Measurements from ENCODE around the gene RNF10. TPM values are rescaled to one million over a fixed set of nuclear protein-coding genes. Genes with fewer than 3 reads are reported as not detected.
"Not testable (repeated sequence)": the region's sequence is repeated elsewhere in the genome, so short reads cannot be mapped to it uniquely, and the experiment has no call there.

Gene RNF10
- polyA plus RNA-seq, 1 donor: 146 TPM

DNA sequence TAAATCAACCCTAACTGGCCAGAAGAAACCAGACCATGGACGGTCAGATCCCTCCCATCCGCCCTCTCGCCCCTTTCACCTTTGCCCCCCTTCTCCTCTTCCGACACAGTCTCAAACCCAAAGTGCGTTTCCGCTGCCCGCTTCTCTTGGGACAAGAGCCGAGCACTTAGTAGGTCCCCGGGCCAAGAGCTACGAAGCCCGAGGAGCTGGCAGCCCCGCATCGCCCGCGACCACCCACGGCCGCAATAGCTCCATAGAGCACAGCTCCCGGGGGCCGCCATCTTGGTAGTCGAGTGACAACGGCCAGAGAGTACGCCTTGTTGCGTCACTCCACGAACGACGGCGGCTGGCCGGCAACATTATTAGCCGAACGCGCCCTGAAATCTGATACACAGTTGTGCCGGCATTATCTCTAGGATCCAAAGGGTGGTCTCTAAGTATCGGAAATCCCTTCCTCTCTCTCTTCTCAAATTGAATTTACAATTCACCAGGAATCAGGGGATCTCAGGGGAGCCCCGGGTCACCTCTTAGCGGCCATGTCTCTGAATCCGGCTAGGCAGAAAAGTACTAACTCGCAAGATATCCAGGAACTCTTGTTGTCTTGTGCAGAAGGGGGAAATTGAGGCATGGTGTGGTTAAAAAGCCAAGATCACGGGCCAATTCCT is 5.2 kb upstream of the RNF10 start, which contains the start of gene COQ5:
TSS of gene COQ5 (minus strand) at position 298 of the 665 bp plus-strand sequence. CDS start at position 281, 17 bp downstream.
- DNase-seq (ENCODE audit: low read depth): peak; percentile 69

DNA sequence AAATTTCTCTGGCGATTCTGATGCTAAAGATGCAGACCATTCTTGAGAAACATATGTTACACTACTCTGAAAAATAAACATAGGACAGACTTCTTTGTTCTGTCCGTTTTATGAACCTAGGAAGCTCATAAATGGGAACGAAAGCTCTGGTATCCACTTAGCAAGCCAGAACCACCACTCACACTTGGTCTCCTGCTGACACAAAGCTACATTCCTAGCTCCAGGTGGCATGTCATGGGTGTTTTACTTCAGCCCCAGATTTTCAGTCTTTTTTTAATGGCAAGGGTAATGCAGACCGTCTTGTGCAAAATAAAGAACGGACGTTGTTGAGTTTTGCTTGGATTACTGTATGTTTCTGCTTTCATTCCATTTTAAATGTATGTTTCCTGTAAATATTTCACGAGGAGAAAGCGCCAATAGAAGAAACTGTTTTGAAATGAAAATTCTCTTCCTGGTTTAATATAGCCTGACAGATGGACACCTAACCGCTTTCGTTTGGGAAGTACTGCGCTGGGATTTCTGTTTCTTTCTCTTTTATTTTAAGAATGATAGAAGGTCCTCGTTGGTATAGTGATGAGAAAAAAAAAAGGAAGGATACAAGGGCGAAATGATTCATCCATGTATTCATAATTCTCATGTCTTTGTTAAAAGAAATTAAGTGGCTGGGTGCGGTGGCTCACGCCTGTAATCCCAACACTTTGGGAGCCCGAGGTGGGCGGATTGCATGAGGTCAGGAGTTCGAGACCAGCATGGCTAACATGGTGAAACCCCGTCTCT is 4.3 kb upstream of the RNF10 start:
- no peak for DNase-seq (ENCODE audit: low read depth)

DNA sequence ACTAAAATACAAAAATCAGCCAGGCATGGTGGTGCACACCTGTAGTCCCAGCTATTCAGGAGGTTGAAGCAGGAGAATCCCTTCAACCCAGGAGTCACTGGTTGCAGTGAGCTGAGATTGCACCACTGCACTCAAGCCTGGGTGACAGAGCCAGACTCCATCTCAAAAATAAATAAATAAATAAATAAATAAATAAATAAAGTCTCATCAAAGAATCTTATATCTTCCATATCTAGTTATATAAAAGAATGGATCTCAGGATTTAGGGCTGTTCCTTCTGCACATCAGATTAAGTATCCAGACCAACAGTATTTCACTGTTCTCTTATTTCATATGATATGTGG is 3.8 kb upstream of the RNF10 start:
- DNase-seq (ENCODE audit: low read depth): not testable (repeated sequence)

DNA sequence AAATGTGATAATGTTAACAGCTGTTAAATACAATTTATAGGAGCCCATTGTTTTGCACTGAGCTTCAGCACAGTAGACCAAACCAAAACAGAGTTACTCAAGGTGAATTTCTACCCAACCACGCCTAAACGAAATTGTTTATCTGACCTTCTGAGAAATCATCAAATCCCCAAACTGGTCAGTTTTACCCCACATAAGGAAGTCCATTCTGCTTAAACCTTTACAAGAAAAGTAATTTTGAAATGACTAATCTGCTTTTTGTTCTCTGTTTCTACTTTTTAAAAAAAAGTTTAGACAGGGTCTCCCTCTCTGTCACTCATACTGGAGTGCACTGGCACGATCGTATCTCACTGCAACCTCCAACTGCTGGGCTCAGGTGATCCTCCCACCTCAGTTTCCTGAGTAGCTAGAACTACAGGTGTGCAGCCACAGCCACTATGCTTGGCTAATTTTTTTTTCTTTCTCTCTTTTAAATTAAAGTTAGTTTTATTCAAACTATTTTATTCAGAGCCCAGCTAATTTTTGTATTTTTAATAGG is 1.4 kb upstream of the RNF10 start:
- no peak for DNase-seq (ENCODE audit: low read depth)

DNA sequence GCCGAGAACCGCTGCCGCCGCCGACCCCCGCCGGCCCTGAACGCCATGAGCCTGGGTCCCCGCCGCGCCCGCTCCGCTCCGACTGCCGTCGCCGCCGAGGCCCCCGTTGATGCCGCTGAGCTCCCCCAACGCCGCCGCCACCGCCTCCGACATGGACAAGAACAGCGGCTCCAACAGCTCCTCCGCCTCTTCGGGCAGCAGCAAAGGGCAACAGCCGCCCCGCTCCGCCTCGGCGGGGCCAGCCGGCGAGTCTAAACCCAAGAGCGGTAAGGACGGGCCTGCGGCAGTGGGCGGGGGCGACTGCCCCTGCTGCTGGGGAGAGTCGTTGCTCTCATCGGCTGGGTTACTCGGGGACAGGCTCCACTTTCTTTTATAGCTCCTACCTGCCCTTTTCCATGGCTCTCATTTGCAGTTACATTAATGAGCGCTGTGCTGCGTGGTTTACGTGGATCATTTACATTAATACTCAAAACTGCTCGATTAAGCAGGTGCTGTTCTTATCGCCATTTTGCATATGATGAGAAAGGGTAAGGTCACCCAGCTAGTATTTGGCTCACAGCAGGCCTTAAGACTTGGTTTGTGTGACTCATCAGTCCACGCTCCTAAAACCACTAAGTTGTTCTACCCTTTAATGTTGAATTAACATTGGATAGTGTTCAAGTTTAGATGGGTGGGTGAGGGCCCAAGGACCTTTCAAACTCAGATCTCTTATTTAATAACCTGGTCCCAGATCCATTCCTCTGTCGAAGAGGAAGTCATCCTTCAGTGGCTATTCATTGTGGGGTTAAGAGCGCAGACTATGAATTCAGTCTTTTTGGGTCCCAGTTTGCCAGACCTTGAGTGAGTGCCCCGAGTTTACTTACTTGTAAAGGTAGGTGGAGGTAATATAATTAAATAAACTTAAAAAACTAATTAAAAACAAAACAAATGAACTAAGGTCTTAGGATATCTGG is 823 bp downstream of the RNF10 start:
- peak; percentile 17 for DNase-seq (ENCODE audit: low read depth)

DNA sequence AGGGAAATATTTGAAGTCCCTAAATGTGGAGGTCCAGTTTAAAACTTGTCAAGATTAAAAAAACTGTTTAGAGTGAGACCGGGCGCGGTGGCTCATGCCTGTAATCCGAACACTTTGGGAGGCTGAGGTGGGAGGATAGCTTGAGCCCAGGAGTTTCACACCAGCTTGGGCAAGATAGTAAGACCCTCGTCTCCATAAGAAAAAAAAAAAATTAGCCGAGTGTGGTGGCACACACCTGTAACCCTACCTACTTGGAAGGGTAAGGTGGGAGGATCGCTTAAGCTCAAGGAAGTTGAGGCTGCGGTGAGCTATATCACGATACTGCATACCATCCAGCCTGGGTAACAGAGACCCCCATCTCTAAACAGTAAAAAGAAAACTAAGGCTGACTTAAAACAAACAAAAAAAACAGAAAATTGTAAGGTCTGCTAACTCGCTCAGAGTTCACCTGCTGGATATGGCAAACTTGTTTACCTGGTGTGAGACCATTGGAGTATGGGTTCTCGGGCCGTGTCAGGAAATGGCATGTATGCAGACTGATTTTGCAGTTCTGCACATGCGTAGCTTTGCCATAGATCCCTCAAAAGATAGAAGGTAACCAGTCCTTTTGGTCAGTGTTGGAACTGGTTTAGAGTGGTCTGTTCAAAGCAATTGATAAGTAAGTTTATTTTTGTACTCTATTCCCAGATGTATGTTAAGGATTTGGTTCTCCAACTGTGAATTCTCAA is 2.1 kb downstream of the RNF10 start:
- DNase-seq (ENCODE audit: low read depth): no peak

DNA sequence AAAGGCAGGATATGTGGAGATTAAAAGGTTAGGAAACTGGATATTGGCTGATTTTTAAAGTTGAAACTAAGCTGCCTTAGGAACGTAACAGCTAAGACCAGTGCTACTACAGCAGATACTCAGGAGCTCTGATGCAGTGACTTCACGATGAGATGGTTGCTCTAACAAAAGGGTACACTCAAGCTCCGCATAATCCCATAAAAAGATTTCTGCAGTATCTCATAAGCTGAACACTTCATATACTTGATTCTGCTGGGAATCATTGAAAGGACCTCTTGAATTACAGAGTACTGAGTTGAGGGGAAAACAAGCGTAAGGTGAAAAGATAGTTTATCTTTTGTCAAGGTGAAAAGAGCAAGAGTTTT is 3.7 kb downstream of the RNF10 start:
- DNase-seq (ENCODE audit: low read depth): no peak

DNA sequence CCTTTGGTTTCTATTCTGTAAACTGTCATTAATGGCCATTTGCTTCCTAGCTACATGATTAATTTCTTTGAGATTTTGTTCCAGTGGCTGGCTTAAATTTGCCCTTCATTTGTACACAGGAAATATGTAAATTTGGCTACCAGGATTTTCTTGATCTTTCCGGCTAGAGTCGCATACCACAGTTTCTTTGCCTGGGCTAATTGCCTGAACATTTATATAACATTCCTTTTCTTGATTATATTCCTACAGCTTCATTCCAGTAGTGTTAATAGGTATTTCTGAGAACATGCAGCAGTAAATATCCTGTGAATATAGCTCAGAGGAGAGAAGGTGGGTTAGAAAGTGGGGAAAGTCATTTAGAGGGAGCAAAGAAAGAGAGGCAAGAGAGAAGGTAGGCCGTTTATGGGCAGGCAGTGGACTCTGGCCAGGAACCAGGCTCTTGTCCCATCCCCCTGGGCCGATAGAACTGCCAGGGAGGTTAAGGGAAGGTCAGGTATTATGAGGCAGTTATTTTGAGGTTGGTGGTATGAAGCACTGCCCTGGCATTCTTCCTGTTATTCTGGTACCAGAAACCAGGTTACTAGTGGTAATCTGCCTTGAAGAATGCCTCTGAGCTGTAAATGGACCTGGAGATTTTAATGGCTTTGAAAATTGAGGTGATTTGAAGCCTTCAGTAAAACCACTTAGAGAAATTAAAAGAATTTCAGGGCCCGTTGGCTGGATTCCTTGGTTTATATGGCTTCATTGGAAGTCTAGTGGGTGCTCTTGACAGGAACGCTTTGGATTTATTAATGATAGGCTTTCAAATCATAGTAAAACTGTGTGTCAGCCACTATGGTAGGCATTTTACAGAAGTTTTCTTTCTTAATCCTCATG is 4.4 kb downstream of the RNF10 start:
- DNase-seq (ENCODE audit: low read depth): no peak

DNA sequence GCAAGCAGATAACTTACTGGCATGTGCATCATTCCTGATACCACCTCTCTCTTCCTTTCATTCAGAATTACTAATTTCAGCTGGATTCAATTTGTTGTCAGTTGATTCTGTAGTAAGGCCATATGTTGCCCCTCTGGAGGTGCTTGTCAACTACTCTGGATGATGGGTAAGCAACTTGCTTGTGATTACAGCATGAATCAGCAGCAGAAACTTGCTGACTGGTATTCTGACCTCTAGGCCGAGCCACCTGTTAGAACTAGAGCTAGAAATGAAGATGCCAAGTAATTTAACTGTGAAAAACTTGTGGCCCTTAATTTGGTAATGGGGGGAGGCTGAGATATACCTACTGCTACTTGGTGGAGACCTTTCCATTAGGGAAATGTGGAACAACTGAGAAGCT is 5.1 kb downstream of the RNF10 start:
- no peak for DNase-seq (ENCODE audit: low read depth)

DNA sequence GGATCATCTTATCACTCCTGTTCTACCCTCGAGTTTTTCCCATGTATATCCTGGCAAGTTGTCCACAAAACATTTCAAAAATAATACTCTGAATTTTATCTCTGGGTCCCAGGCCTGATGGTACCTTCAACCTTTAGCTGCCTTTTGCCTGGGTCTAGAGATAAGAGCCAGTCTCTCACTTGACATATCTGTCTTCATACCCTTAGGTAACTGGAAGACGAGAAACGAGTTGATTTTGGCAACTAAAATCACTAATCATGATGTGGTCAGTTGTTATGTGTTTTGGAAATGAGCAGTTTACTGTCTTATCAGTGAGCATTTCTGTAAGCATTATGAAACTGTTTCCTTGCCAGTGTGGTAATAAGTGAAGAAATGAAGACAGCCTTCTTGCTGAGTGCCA is 6.3 kb downstream of the RNF10 start:
- DNase-seq (ENCODE audit: low read depth): no peak

DNA sequence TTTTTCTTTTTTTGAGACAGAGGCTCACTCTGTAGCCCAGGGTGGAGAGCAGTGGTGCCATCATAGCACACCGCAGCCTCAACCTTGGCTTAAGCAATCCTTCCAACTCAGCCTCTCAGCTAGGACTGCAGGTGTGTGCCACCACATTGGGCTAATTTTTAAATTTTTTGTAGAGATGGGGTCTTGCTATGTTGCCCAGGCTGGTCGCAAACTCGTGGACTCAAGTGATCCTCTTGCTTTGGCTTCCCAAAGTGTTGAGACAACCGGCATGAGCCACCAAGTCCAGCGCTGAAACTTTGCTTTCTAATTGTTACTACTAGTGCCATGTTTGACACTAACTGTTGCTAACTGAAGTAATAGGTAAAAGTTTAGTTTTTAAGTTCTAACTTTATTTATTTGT is 8.0 kb downstream of the RNF10 start:
- DNase-seq (ENCODE audit: low read depth): no peak

DNA sequence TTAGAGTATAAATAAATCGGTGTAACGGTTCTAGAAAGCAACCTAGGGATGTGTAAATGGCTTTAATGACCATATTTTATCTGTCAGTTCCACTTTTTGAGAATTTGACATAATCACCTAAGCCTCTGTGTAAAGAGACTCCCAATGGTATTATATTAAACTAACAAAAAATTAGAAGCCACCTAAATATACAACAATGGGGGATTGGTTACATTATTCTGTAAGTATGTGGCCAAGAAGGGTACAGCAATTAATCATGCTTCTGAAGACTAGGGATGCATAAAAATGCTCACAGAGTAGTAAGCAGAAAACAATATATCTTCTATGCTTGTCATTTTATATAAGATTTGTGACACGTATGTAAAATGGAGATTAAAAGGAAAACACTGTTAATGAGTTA is 10.5 kb downstream of the RNF10 start:
- DNase-seq (ENCODE audit: low read depth): no peak

DNA sequence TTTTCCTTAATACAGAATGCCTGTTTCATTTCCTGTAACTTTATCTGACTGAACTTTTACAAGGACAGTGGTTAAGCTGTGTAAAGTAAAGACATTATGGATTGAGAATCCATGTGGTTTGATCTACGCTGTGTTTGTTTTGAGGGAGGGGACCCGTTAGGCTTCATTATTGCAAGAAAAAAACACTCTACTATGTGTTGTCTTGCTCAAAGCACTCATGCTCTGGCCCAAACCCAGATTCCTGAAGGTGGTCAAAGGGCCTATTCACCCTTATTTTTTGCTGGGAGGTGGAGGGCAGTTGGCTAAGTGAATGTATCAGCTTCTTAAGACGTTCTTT is 11.9 kb downstream of the RNF10 start:
- no peak for DNase-seq (ENCODE audit: low read depth)

DNA sequence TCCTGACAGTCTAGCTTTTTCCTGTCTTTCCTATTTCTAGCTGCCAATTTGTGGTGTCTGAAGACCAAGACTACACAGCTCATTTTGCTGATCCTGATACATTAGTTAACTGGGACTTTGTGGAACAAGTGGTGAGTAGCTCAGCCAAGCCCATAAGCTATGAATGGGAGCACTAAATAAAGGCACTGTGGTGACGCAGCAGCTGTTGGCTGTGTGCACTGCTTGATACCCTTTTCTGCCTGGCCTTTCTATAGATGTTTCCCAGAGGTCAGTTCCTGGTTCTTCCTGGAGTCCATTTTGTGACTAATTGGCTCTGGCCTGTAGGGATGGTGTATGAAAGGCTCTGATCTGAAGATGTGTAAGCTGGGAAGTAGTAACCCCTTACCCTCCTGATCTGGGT is 20.5 kb downstream of the RNF10 start:
- DNase-seq (ENCODE audit: low read depth): no peak

DNA sequence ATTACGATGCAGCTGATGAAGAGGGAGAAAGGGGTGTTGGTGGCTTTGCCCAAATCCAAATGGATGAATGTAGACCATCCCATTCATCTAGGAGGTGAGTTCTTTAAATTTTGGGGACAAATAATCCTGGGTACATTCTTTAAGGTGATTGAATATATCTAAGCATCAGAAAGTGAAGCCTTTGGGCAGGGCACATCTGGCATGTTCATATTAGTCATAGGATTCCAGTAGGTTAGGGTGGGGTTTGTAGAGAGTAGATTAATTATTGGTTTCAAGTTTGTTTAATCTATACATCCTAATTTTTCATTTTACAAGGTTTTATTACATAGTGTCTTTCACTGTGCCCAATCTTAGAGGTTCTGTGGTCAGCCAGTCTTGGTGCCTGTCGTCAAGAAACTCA is 23.4 kb downstream of the RNF10 start:
- no peak for DNase-seq (ENCODE audit: low read depth)

DNA sequence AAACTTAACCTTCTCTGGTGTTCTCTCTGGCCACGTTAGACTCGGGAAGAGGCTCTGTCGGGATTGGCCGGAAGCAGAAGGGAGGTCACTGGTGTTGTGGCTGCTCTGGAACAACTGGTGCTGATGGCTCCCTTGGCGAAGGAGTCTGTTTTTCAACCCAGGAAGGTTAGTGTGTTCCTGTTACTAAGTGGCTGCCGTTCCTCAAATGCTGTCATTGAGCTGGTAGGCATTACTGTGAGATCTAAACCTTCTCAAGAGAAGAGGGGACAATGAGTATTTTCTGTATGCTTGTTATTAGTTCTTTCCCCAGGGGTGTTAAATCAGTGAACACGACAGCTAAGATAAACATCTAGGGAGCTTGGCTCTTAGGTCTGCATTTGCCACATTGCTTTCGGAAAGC is 28.8 kb downstream of the RNF10 start:
- DNase-seq (ENCODE audit: low read depth): no peak

DNA sequence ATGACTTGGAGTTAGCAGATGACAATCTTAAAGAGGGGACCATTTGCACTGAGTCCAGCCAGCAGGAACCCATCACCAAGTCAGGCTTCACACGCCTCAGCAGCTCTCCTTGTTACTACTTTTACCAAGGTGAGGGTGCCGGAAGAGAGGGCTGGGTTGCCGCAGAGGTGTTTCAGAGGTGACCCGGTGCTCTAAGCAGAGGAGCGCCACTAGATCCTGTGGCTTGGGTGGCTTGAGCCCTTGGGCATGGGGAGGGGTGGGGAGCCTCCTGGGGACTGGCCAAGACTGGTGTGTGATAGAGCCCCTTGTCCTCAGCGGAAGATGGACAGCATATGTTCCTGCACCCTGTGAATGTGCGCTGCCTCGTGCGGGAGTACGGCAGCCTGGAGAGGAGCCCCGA is 29.3 kb downstream of the RNF10 start:
- DNase-seq (ENCODE audit: low read depth): no peak

DNA sequence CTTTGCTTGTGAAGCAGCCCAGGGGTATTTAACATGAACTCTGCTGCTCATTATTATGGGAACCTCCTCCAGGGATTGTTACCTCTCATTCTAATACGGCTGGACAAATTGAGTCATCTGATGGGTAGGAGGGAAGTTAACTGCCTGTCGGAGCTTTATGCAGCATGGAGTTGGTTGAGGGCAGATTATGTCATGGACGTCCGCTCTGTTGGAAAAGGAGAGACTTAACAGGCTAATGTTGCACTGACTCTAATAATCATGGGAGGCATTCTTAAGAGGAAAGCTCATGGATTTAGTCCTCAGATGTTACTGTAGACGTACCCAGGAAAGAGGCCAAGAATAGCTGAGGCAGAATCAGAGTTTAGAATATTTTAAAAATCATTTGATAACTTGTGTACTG is 37.1 kb downstream of the RNF10 start:
- no peak for DNase-seq (ENCODE audit: low read depth)

DNA sequence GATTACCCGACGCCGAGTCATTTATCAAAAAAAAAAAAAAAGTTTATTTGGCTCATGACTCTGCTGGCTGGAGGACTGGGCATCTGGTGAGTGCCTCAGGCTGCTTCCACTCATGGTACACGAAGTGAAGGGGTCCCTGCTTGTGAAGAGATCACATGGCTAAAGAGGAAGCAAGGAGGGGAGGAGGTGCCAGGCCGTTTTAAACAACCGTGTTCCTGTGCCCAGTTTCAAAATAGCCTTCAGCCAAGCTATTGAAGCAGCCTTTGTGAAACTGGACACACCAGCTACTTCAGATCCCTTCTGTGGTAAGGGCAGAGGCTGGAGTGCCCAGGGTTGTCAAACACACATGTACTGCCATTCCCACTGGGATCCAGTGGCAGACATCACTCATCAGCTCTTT is 39.4 kb downstream of the RNF10 start:
- DNase-seq (ENCODE audit: low read depth): no peak

DNA sequence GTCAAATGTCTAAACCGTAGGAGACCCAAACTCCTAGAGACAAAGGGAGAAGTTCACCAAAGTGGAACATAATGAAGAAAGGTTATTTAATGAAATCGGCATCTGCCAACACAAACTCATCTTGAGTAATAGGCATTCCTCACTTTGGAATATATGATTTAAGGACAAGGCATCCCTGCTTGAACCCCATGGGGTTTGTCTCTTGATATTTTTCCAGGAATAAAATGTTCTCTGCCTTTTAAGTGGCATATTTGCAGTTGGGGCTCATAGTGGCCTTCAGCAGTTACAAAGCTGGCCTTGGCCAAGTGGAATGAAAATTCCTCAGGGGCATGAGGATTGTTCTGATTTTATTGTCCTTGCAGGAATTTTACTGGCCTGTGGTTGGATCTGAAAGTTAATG is 40.0 kb downstream of the RNF10 start:
- no peak for DNase-seq (ENCODE audit: low read depth)

DNA sequence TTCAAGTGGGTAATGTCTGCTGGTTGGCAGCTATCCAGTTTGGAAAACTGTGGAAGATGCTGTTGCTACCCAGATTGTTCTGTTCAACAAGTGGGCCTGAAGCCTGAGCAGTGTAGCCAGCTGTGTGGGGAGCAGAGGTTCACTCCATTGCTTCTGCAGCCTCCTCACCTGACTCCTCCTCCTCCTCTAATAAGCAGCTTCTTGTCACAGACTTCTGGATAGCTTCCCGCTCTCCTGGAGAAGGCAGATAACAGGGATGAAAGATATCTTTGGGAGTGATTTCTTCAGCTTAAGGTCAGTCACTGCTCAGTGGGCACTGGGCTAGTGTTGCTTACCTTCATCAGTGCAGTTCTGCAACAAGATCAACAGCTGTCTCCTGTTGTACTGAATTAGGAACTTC is 45.0 kb downstream of the RNF10 start:
- DNase-seq (ENCODE audit: low read depth): no peak

All from forelimb muscle (tissue), 1 donor.